Neural cell (in vitro differentiated cells): ENCODE measurements around the gene HIVEP1.

Source experiments
- EP300 ChIP-seq: fragments of 450-650 bp; conservative IDR thresholded peaks from 2 replicates; pipeline ENCODE4 v1.6.1; 2014; ENCODE audit warnings: antibody characterized with exemption, mild to moderate bottlenecking, moderate library complexity; ENCODE audit not compliant: poor library complexity, severe bottlenecking
- EZH2 ChIP-seq: fragments of 200-600, 300-800 bp; shearing (Covaris generic), sonication (generic); IDR thresholded peaks from 2 replicates; pipeline ENCODE4 v1.6.1; 2014; ENCODE audit warnings: antibody characterized with exemption, low read length, borderline replicate concordance, mild to moderate bottlenecking; ENCODE audit not compliant: insufficient read depth, poor library complexity, severe bottlenecking
- POLR2AphosphoS5 ChIP-seq: IDR thresholded peaks from 2 replicates; pipeline ENCODE4 v1.6.1; 2012
- RAD21 ChIP-seq: fragments of 450-650 bp; conservative IDR thresholded peaks from 2 replicates; pipeline ENCODE4 v1.6.1; 2014; ENCODE audit warnings: antibody characterized with exemption, mild to moderate bottlenecking, moderate library complexity
- REST ChIP-seq: IDR thresholded peaks from 2 replicates; pipeline ENCODE4 v1.6.1; 2012; ENCODE audit warnings: borderline replicate concordance
- SMC3 ChIP-seq: fragments of 450-650 bp; conservative IDR thresholded peaks from 2 replicates; pipeline ENCODE4 v1.6.1; 2014; ENCODE audit warnings: antibody characterized with exemption, mild to moderate bottlenecking, moderate library complexity; ENCODE audit not compliant: poor library complexity
- TF ChIP-seq, protein P1 (sequence below): fragments of 450-650 bp; IDR thresholded peaks from 2 replicates; pipeline ENCODE4 v1.5.1; 2014; ENCODE audit warnings: antibody characterized with exemption, mild to moderate bottlenecking, moderate library complexity; ENCODE audit not compliant: poor library complexity, severe bottlenecking

DNA sequence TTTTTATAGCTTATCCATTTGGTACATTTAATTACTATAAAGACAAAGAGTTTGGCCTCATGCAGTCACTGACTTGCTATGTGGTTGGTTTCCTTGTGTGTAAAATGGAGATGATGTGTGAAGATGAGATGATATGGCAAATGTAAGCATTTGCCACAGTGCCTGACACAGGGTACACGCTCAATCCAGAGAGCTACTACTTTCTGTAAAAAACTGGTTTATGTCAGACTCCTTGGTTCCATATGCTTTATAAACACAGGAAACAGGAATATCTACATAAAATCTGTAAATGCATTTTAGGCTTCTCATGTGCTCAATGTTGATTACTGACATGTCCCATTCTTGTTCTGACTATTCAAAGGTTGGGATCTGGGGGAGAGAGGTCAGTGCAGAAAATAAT is 10.4 kb downstream of the HIVEP1 start:
- TF ChIP-seq, protein P1, sequence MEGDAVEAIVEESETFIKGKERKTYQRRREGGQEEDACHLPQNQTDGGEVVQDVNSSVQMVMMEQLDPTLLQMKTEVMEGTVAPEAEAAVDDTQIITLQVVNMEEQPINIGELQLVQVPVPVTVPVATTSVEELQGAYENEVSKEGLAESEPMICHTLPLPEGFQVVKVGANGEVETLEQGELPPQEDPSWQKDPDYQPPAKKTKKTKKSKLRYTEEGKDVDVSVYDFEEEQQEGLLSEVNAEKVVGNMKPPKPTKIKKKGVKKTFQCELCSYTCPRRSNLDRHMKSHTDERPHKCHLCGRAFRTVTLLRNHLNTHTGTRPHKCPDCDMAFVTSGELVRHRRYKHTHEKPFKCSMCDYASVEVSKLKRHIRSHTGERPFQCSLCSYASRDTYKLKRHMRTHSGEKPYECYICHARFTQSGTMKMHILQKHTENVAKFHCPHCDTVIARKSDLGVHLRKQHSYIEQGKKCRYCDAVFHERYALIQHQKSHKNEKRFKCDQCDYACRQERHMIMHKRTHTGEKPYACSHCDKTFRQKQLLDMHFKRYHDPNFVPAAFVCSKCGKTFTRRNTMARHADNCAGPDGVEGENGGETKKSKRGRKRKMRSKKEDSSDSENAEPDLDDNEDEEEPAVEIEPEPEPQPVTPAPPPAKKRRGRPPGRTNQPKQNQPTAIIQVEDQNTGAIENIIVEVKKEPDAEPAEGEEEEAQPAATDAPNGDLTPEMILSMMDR, result no peak
- no peak for TF ChIP-seq EZH2
- TF ChIP-seq RAD21, result no peak
- no peak for TF ChIP-seq EP300
- TF ChIP-seq POLR2AphosphoS5, result no peak
- TF ChIP-seq SMC3, result no peak
- no peak for TF ChIP-seq REST
